NCI-H2227 treated with DMSO at 0.1 percent for 48 hours (cell line): ENCODE results near the gene SERTM1.

Experiments
- DNase-seq: peaks from one replicate; lab custom pipeline; 2025; lab: John Stamatoyannopoulos, UW

The SERTM1 gene

GRCh38 chr13:36712290-36712689, 38.5 kb downstream of the SERTM1 start:
- no peak for DNase-seq

GRCh38 chr13:36712770-36713169, 39.0 kb downstream of the SERTM1 start:
- DNase-seq, result peak; percentile 23

DNA sequence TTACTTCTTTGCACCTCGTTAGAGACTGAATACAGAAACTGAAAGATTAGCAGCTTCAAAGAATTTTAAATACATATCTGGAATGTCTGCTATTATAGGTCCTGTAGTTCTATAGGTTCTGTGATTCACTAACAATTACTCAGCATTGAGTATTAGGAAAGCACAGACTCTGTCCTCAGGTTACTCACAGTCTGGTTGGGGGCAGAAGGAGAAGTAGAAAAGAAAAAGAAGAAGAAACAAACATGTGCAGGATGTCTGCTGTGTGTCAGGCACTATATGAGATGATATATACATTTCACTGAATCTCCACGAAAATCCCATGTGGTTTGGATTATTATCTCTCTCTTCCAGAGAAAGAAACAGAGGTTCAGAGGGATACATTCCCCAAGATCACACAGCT, 40.1 kb downstream of the SERTM1 start:
- no peak for DNase-seq

DNA sequence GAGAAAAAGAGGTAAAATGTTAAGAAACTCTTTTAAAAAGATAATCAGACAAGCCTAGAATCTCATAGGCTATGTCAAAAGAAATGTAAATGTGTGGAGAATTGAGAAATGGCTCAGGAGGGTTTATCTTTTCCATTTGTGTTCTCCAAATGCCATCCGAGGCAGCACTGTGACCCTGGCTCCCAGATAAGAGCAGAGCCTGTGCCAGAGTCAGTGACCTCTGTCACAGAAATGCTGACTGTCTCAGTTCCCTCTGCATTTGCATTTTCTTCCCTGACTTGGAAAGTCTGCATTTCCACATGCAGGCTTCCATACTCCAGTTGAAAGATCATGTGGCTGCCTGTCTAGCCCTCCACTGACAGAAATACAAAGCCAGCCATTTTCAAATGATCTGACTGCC, 42.0 kb downstream of the SERTM1 start:
- no peak for DNase-seq

- DNase-seq, result no peak
These were observed 43.2 kb downstream of the SERTM1 start for GRCh38 chr13:36717017-36717416.

GRCh38 chr13:36717966-36718545, 44.2 kb downstream of the SERTM1 start:
- DNase-seq, result no peak

DNA sequence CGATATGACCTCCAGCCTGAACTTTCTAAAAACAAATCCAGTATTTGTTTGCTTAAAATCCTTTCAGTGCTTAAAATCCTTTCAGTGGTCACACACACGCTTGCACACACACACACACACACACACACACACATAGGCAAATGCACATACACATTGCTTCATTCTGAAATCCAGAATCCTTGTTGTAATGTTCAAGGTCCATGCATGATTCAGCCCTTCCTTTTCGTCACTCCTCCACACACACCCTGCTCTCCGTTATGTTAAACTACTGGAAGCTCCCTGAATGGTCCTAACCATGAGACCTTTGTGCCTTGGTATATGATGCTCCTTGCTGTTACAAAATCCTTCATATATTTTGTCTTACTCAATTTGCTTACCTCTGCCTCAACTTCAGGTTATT, 44.9 kb downstream of the SERTM1 start:
- DNase-seq, result no peak

DNA sequence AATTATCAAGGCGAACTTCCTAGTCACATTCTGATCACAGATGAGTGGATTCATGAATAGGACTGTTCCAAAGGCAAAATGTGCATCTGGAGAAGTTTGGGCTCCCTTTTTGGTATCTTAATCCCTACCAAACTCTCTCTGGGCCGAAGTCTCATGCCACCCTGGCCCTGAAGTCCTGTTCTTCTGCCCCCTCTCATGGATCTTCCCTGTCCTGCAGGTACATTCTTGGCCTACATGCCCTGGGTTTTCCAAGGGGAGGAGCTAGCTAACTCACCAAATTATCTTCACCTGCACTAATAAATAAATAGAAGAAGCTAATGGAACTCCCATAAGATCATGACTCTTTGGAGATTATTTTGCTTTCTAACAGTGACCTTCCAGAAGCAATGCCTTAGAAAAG, 50.3 kb downstream of the SERTM1 start:
- DNase-seq, result no peak

DNA sequence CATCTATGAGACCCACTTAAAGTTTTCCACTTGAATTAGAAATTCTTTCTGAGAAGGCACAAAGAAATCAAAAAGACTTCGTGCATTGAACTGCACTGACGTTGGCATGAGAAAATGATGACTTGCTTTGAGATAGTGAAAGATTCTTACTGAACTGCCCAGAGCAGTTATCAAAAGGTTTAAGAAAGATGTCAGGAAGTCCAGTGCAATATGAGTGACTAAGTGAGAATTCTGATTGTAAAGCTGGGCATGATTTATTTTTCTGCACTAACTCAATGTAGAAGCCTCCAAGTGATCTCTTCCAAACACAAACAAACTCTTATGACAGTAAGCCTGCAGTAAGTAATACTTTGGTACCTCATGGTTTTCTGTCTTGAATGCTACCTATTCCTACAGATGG, 52.1 kb downstream of the SERTM1 start:
- DNase-seq, result no peak

- no peak for DNase-seq
These were observed 54.2 kb downstream of the SERTM1 start for GRCh38 chr13:36728006-36728405.

DNA sequence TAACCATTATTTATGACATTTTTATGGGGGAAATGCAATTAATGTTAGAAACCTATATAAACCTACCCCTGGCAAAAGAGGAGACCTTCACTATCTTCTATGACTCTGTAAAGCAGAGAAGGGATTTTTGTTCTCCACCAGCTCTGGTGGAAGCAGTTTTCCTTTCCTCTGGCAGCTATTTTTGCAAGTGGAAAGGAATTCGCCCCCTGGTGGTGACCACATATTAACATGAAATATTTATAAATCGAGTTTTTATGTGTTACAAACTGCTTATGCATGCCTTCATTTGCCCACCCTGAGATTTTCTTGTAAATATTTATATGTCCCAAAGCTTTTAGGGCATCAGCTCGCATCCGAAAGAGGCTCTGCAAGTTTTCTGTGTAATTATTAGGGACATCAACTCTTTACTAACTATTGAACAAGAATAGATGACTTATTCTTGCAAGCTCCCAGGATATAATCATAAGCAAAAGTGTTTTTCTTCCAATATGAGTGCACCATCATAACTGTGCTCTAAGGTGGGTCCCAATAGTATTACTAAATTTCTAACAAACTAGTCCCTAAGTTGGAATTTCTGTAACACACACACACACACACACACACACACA, 62.4 kb downstream of the SERTM1 start:
- DNase-seq, result peak; percentile 25

- no peak for DNase-seq
These were observed 63.8 kb downstream of the SERTM1 start for GRCh38 chr13:36737524-36738083.

DNA sequence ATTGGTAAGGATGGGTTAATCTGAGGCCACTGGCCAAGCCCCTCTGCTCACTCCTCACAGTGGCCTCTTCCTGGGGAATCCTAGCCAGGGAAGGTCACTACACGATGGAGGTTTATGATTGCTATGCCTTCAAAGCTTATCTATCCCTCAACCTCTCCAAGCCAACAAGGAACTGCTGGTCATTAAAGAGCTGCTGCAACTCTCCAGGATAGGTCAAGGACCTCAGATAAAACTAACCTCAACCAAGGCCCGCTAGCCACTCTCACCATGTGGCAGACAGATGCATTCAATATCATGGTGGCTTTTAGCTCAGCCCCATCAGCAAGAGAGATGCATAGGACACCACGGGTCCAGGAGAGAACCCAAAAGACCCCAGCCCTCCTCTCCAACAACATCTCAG, 71.6 kb downstream of the SERTM1 start:
- DNase-seq, result no peak

DNA sequence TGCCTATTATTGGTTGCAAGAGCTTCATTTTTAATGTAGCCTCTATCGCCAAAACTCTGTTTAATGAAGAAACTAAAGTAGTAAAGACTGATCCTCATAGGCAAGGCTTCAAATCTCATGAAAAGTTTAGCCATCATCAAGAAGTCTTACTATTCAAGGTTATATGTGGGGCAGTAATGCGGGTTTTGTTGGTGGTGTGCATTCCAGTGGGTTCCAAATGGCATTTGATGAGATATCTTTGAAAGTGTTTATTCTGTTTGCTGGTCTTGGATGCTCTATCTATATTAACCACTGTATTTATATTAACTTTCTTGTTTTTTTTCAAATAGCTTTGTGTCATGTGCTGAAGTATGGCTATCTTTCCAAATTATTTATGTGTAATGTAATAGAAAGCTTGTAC, 72.2 kb downstream of the SERTM1 start:
- no peak for DNase-seq
